ENCODE measurements around the gene SH3BP5.

SH3BP5 gene

GRCh38 chr3:15297608-15298350 lies 34.6 kb downstream of the SH3BP5 start:
- DNase-seq: no peak

DNA sequence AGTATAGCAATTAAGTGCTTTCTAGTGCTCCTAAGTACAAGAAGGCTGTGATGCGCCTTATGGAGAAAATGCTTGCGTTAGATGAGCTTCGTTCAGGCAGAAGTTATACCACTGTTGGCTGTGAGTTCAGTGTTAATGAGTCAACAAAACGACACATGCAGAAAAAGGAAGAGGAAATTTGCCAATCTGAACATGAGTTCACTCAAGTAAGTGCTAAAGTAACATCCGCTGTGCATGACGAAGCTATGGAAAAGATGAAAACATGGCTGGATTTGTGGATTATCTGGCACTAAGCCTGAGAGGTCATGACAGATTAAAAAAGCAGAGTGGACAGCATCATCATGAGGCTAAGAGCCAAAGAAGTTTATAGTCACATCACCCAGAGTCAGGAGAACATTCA lies 36.9 kb downstream of the SH3BP5 start:
- peak; percentile 64 for DNase-seq

DNA sequence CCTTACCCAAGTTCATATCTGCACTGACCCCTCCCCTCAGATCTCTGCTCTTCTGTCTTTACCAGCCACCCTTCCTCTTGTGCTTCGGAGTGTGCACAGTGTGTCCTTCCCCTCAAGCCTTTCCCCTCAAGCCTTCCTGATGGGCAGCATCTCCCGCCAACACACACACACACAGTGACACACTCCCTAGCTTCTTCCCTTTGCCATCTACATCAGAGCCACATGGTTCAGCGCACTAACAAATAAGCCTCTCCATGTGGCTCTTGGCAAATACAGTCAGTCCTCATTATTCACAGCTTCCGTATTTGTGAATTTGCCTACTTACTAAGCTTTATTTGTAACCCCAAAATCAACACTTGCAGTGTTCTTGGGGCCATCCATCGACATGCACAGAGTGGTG lies 37.5 kb downstream of the SH3BP5 start:
- no peak for DNase-seq

- no peak for DNase-seq
Observed at GRCh38 chr3:15292765-15293522, 39.4 kb downstream of the SH3BP5 start.

GRCh38 chr3:15291589-15292541 lies 40.5 kb downstream of the SH3BP5 start:
- DNase-seq: no peak

DNA sequence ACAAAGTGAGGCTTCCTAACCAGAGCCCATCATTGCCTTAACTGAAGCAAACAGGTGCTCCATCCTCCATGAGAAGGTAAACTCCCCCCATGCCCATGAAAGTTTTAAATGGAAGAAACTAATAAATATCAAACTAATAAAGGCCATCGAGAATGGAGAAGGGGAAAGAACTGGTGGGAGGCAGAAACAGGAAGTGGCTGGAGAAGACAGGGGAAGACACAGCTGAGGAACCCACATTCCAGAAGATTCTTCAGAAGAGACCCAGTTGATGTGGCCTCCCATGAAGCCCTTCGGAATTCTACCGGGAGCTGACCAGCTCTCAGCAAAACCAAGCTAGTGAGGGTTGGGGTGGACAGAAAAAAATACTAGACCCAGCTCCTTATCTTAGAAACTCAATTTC lies 41.6 kb downstream of the SH3BP5 start:
- no peak for DNase-seq

- no peak for DNase-seq
Observed at GRCh38 chr3:15289661-15290060, 42.7 kb downstream of the SH3BP5 start.

- no peak for DNase-seq
Observed at GRCh38 chr3:15288331-15289035, 43.9 kb downstream of the SH3BP5 start.

DNA sequence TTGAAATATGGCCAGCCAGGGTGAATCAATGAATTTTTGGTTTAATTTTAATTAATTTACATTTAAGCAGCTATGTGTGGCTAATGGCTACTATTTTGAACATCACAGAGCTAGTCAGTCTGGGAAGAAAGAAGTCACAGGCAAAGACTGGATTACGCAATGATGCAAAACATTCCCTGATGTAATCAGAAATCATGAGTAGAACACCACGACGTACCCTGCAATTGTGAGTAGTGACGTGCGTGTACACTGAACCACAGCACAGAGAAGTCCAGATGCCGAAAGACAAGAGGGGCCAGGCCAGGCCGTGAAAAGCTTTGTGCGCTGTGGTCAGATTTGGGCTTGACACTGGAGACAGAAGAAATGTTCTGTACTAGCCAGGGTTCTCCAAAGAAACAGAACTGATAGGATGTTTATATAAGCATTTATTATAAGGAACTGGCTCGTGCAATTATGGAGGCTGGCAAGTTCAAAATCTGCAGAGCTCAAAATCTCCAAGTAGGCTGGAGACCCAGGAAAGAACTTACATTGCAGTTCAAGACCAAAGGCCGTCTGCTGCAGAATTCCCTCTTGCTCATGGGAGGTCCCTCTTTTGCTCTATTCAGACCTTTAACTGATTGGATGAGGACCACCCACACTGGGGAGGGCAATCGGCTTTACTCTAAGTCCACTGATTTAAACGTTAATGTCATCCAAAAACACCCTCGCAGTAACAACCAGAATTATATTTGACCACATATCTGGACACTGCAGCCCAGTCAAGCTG lies 44.6 kb downstream of the SH3BP5 start:
- peak; percentile 83 for DNase-seq

- DNase-seq: no peak
Observed at GRCh38 chr3:15286022-15286421, 46.4 kb downstream of the SH3BP5 start.

DNA sequence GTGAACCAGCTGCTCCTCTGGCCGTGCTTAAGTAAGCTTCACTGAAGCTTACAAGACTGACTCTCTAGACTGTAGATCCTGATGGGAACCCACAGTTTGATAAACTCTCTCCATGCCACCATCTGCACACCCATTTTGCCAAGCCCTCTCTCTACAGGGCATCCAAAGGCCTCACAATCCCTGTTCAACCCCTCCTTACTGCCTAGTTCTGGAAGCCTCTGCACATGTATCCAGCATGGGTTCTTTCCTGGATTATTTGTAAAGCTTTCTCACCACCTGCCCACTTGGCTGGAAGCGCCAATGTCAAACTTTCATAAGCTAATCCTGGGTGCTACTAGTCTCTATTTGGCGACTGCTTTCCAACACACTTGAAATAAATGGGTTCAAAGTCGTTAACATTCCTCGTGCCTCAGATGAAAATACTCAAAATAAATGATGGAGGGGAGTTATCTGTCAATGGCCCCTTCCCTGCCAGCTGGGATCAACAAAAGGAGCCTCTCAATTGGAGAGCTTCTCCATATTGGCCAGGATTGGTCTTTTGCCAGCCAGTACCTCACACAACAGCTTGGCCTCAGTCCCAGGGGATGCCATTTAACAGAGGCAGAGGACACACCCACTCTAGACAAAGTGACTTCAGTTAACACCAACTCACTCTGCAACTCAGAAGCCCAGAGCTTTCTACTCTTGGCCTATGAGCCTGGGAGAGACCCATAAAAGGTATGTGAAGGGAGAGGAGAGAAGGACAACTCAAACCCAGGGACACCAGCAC lies 48.1 kb downstream of the SH3BP5 start:
- no peak for DNase-seq

GRCh38 chr3:15283702-15284101 lies 48.7 kb downstream of the SH3BP5 start:
- no peak for DNase-seq

DNA sequence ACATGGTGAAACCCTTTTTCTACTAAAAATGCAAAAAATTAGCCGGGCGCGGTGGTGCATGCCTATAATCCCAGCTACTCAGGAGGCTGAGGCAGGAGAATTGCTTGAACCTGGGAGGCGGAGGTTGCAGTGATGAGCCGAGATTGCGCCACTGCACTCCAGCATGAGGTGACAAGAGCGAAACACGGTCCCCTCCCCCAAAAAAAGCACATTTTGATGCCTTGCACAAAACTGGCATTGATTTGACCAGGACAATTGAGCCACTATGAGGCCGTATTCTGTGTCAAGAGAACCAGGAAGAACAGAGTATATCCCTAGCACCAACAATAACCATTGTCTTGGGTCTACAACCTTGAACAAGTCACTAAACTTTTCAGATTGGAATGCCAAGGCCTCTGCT lies 50.6 kb downstream of the SH3BP5 start:
- no peak for DNase-seq

DNA sequence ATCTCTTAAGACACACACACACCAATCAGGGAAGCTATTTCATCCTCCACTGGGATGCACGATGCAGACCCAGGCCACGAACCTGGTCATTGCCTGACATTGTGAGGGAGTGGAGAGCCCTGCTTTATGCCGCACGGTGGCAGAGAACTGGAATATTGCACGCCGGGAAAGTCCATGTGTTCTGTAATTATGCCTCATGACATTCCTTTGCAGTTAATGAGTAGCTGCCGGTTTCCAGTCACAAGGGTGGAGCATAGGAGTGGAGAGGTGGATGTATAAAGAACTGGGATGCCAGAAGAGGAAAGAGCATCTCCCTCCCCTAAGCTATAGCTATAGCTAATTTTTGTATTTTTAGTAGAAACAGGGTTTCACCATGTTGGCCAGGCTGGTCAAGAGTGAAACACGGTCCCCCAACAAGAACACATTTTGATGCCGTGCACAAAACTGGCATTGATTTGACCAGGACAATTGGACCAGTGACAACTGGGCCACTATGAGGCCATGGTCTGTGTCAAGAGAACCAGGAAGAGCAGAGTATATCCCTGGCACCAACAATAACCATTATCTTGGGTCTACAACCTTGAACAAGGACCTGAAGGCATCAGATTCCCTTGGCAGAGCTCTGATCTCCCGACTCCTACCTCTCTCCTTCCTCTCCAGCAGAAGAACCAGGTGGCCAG lies 51.4 kb downstream of the SH3BP5 start:
- no peak for DNase-seq

GRCh38 chr3:15279671-15280402 lies 52.5 kb downstream of the SH3BP5 start:
- no peak for DNase-seq

GRCh38 chr3:15279205-15279604 lies 53.2 kb downstream of the SH3BP5 start:
- no peak for DNase-seq

DNA sequence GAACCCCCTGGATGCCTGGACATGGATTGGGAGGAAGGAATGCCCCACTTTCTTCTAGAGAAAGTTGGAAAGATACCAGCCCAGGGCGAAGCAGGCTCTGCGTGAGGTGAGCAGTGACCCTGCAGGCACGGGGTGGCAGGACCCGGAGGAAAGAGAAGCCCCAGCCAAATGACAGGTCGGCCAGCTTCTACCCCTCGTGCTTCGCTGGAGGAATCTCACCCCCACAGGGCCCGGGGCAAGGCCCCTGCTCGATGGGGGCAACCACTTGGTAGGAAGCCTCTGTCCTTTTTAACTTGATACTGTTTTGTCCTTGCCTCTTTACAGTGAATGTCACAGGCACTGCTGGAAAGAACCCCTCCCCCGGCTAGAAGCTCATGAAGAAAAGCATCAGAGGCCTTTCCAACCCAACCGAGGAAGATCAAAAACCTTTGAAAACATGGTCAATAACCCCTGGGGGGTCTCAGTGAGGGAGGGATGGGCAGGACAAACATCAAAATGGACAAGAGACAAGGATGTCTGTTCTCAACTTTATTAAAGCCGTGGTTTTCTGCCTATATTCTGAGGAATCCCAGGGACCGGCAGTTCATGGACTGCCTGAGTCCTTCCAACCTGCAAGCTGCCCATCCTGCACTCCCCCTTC lies 54.4 kb downstream of the SH3BP5 start:
- no peak for DNase-seq

DNA sequence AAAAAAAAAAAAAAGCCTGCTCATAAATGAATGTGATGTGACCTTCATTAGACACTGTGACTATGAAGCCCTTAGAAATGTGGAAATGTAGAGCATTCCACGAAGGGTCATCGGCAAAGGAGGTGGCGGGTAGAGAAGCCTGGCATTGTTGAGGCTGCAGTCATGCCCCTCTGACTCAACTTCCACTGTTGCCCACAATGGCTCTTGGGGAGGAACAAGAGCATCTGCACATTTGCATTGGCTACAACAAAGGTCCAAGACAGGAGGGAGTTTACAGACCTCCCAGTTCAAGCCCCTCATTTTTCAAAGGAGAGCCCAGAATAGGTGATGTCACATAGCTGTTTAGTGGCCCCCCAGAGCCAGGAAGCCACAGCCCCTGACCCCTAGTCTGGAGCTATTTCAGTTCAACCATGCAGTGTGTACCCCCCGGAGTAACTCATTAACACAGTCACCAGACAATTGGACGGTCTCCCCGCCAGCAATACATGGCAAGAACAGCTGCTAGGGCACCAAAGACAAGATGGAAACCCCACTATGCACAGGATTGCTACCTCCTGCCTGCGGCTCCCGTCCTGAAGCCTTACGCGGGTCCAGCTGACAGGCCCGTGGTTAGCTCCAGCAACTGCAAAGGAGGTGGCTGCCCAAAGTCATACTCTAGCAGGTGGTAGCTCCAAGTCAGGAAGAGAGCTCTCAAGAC lies 56.2 kb downstream of the SH3BP5 start:
- DNase-seq: no peak

Measured in fibroblast of skin of abdomen (primary cell).